ENCODE data around the gene TLR1.
"Not testable (repeated sequence)": the region's sequence is repeated elsewhere in the genome, so short reads cannot be mapped to it uniquely, and the experiment has no call there.

Gene TLR1

DNA sequence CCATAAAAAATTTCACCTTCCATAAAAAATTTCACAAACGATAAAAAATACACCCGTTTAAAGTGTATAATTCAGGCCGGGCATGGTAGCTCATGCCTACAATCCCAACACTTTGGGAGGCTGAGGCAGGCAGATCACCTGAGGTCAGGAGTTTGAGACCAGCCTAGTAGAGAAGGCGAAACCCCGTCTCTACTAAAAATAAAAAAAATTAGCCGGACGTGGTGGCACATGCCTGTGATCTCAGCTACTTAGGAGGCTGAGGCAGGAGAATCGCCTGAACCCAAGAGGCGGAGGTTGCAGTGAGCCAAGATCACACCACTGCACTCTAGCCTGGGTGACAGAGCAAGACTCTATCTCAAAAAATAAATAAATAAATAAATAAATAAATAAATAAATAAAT lies 1.7 kb upstream of the TLR1 start:
- DNase-seq (ENCODE audit: low read depth) = not testable (repeated sequence)

DNA sequence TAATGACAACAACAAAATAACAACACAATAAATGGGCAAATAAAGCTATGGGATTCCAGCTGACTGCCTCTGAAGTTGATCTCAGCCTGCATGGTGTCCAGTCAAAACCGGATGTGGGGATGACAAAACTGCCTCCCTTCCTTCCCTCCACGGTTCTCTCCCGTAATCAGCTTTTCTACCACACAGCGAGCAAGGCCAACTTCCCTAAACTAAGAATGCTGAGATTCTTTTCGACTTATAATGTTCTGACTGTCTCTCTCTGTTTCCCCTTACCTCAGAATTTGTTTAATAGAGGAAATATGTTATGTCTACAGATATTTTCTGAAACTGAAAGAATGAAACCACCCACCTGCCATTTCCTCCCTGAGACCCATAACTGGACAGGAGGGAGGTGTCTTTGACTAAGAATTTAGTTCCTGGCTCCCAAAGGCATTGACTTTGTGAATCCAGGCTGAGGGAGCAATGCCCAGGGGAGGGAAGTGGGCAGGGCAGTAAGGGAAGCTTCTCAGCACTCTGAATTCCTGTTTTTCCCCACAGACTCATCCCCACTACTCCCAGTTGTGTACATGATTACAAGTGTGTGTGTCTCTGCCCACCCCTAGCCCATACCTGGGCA lies 1.0 kb upstream of the TLR1 start:
- no peak for DNase-seq (ENCODE audit: low read depth)

DNA sequence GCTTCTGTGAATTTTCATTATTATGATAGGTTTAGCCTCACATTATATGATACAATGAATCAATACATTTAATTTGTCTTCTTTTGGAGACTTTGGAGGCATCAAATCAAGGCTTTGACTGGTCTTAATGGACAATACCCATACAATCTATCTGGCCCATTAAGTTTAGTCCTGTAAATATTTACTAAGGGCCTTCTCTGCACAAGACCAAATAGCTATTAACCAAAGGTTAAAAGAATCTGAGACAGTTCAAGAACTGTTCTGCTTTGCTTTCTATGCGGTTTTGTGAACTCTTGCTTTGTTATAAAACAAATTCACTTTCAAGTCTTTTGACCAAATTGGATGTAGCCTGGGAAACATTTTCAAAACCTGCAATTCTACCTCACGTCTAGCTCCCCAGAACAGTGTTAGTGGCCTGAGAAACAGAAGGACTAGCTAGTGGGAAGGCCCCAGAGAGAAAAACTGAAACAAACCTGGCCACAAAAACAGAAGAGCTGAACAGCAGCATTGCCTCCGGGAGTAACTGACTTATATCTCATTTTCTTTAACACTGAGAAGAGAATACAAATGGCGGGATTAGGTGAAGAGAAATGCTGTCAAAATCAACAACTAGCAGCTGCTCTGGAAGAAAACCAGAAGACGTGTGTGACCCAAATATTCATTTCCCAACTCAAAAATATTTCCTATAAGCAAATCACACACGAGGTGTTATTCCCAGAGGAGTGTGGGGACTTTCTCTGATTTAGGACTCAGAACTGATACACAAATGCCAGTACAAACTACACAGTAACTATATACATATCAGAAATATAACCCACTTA lies 548 bp downstream of the TLR1 start:
- DNase-seq (ENCODE audit: low read depth) = no peak

- DNase-seq (ENCODE audit: low read depth) = no peak
Measured at GRCh38 chr4:38802561-38803355, 1.8 kb downstream of the TLR1 start.

DNA sequence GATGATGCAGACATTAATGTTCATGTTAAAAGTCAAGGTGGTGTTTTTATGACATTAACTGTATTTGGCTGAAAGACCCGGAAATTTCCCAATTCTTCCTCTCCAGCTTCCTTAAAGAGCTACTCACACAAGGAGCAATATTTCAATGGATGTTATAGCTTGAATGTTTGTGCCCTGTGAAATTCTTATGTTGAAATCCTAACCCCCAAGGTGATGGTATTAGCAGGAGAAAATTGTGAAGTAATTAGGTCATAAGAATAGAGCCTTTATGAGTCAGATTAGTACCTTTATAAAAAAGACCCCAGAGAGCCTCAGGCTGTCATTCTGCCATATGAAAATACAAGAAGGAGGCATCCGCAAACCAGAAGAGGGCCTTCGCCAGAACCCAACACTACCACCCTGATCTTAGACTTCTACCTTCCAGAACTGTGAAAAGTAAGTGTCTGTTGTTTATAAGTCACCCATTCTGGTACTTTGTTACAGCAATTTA lies 3.6 kb downstream of the TLR1 start:
- no peak for DNase-seq (ENCODE audit: low read depth)

- no peak for DNase-seq (ENCODE audit: low read depth)
Measured at GRCh38 chr4:38800366-38800765, 4.2 kb downstream of the TLR1 start.

DNA sequence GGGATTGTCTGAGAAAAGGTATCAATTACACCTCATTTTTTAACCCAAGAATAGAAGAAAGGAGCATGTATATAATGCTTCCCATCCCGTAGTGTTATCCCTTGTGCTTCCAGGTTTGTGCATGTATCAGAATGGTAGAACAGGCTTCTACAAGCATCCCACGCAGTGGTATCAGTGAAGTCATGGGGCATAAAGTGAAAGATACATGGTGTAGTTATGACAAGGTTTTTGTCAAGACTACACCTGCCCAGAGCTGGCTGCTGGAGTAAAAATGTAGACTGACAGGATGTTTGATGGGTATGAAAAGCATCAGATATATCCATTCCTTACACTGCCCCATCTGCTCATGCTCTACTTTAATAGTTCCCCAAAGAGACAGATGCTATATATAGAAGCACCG lies 9.5 kb downstream of the TLR1 start:
- DNase-seq (ENCODE audit: low read depth) = no peak

- no peak for DNase-seq (ENCODE audit: low read depth)
Measured at GRCh38 chr4:38794051-38794450, 10.5 kb downstream of the TLR1 start.

GRCh38 chr4:38791010-38791409 lies 13.6 kb downstream of the TLR1 start:
- no peak for DNase-seq (ENCODE audit: low read depth)

DNA sequence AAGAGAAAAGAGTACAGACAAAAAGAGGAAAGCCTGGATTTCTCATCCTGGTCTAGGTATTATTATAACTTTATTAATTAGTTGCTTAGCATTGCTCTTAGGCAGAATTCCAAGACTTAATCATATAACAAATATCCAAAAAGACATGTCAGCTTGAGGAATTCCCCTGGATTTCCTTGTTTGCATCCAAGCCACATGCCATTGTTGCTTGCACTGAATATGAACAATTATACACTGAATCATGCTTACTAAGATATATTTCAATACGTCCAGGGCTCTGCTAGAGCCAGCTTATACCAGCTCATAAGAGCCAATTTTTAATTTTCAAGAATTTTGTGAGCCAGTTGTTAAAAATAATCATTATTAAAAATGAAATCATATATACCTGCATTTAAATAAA lies 16.3 kb downstream of the TLR1 start:
- DNase-seq (ENCODE audit: low read depth) = no peak

DNA sequence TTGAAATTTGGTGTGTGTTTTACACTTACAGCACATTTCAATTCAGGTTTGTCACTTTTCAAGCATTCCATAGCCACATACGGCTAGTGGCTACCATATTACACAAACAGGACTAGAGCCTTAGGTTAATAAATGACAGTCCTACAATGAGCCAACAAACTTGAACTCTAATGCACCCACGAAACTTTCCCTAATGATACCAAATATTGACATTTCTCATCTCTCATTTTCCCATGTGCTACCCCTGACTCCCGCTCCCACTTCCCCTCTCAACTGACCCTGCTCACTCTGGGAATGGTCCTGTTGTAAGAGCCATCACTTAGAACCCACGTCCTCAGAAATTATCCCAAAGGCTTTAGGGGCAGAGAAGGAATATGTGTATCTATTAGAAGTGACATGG lies 16.9 kb downstream of the TLR1 start:
- no peak for DNase-seq (ENCODE audit: low read depth)

GRCh38 chr4:38785901-38786402 lies 18.6 kb downstream of the TLR1 start:
- DNase-seq (ENCODE audit: low read depth) = no peak

- no peak for DNase-seq (ENCODE audit: low read depth)
Measured at GRCh38 chr4:38785041-38785790, 19.4 kb downstream of the TLR1 start.

DNA sequence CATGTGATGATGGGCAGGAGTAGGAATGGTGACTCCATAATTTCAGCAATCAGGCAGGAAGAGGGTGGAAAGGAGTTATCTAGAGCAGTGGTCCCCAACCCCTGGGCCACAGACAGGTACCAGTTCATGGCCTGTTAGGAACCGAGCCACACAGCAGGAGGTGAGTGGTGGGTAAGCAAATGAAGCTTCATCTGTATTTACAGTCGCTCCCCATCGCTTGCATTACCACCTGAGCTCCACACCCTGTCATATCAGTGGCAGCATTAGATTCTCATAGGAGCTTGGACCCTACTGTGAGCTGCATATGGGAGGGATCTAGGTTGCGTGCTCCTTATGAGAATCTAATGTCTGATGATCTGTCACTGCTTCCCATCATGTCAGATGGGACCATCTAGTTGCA lies 20.4 kb downstream of the TLR1 start:
- DNase-seq (ENCODE audit: low read depth) = no peak

GRCh38 chr4:38783109-38783460 lies 21.5 kb downstream of the TLR1 start:
- no peak for DNase-seq (ENCODE audit: low read depth)

DNA sequence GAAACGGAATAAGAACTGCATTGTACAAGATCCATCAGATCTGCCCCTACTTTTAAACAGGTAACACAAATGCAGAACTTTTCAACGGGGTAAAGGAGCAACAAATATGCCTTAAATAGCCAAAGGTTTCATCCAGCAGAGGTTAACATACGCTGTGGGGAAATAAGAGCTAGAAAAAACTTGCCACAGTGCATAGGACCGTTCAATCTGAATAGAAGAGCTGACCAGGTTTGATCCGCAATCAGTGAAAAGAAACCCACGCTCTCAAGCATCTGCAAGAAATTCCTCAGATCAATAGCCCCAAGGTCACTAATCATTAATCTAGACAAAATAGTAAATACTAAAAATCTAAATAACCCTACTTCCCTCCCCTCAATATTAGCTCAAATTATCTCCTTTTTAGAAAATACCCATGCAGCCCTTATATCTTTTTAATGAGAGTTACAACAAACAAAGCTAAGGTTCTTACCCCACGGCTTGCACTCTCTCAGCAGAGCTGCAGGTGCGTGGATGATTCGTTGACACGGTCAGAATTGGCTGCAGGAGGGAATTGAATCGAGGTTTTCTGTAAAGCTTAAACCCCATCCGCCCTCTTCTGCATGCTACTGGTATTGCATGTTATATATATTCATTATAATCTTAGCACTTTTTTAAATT lies 22.0 kb downstream of the TLR1 start, which contains the start of gene TLR10:
TLR10 (minus strand) TSS at position 539 of the 657 bp plus-strand sequence. CDS start 7,400 bp downstream, outside the sequence.
- peak; percentile 20 for DNase-seq (ENCODE audit: low read depth)

DNA sequence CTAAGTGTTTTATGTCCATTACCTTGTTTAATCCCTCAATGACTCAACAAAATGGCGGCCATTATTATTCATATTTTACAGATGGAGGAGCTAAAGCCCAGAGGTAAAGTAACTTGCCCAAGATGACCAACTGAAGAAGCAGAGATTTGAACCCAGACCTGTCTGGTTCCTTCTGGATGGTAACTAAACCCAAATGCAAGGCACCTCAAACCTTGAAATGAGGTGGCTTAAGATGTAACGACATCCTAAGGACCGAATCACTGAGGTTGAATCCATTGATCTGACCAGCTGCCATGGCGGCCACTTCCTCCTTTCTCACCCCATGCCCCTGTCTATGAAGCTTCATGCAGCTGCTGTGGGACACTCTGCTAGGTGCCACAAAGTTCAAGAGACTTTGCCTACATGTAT lies 22.7 kb downstream of the TLR1 start:
- DNase-seq (ENCODE audit: low read depth) = no peak

GRCh38 chr4:38780833-38781484 lies 23.6 kb downstream of the TLR1 start:
- DNase-seq (ENCODE audit: low read depth) = no peak

- no peak for DNase-seq (ENCODE audit: low read depth)
Measured at GRCh38 chr4:38779790-38780189, 24.8 kb downstream of the TLR1 start.

DNA sequence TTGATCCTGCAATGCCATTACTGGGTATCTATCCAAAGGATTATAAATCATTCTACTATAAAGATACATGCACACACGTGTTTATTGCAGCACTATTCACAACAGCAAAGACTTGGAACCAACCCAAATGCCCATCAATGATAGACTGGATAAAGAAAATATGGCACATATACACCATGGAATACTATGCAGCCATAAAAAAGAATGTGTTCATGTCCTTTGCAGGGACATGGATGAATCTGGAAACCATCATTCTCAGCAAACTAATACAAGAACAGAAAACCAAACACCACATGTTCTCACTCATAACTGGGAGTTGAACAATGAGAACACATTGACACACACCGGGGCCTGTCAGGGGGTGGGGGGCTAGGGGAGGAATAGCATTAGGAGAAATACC lies 26.7 kb downstream of the TLR1 start:
- DNase-seq (ENCODE audit: low read depth) = not testable (repeated sequence)

DNA sequence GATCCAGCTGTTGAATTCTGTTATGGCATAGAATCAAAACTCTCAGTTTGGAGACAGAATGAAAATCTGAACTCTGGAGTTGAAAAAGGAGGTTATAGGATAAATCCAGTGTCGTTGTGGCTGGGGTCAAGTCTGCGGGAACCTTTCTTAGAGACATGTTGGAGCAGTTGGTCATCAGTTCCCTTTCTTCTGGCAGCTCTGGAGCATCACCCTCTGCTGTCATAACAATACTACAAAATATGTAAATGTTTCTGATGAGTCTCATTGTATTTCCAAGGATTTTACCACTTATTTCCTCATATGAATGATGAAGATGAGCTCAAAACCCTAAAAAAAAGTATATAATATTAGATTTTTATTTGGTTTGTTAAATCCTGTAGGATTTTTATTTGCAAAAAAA lies 29.3 kb downstream of the TLR1 start:
- no peak for DNase-seq (ENCODE audit: low read depth)

All from fibroblast of the conjunctiva (primary cell).